GM21526 (cell line): Measurements from ENCODE around the gene UBAC2.

Source experiments
- ATAC-seq: cut with Tn5 transposase; IDR thresholded peaks from one replicate; pipeline ENCODE4 v1.9.1; 2021; ENCODE audit warnings: moderate library complexity; ENCODE audit not compliant: unreplicated experiment, low FRiP score

The UBAC2 gene

GRCh38 chr13:99289674-99290337 lies 89.2 kb downstream of the UBAC2 start:
- no peak for ATAC-seq

DNA sequence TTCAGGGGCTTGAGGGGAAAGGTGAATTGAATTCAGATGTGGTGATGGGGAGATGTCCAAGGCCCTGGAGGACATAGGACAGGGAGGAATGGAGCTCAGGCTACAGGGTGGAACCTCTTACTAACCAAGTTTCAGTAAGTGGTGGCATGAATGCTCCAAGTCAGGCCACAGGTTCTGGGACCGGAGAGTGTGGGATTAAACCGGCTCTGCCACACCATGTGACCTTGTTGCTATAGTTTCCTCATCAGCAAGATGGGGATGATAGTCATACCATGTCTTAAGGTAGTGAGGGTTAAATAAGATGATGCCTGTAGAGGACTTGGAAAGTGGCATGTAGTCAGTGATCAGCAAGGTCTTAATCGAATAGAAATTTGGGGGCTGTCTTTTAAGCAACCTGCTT lies 90.2 kb downstream of the UBAC2 start:
- no peak for ATAC-seq

GRCh38 chr13:99293178-99293577 lies 92.5 kb downstream of the UBAC2 start:
- no peak for ATAC-seq

- ATAC-seq = no peak
Measured at GRCh38 chr13:99294198-99294597, 93.5 kb downstream of the UBAC2 start.

DNA sequence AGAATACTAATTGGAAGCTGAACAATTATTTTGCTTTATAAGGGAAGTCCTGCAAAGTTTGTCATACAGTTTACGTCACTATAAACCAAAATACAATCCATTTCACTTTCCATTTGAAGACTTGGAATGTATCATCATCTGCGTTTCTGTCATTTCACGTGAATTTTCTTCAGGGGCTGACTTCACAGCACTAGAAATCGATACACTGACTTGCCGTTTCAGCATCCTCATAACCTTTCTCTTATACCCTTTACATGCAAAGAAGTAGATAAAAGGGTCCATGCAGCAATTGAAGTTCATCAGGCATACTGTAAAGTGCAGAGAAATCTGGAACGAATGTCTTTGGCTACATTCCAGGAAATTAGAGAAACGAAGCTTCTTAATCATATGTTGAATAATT lies 94.3 kb downstream of the UBAC2 start:
- ATAC-seq = no peak

- ATAC-seq = no peak
Measured at GRCh38 chr13:99295488-99296252, 95.0 kb downstream of the UBAC2 start.

GRCh38 chr13:99296398-99296797 lies 95.7 kb downstream of the UBAC2 start:
- peak; percentile 37 for ATAC-seq

- no peak for ATAC-seq
Measured at GRCh38 chr13:99297331-99297730, 96.7 kb downstream of the UBAC2 start.

DNA sequence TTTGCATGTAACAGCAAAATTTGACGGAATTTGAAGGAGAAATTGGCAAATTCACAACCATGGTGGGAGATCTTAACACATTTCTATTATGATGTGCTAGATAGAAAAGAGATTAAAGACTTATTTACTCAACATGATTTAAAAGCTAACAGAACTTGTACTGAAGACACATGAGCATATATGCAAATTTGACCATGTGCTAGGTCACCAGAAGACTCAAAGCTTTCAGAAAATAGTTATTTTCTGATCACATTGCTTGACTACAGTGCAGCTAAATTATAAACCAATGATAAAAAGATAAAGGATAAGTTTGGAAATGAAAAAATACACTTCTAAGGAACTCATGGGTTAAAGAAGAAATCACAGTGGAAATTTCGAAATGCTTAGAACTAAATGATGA lies 97.4 kb downstream of the UBAC2 start:
- ATAC-seq = no peak

- no peak for ATAC-seq
Measured at GRCh38 chr13:99299256-99299919, 98.7 kb downstream of the UBAC2 start.

GRCh38 chr13:99299920-99300341 lies 99.3 kb downstream of the UBAC2 start:
- no peak for ATAC-seq

- ATAC-seq = no peak
Measured at GRCh38 chr13:99301056-99301838, 100.6 kb downstream of the UBAC2 start.

GRCh38 chr13:99301913-99302636 lies 101.4 kb downstream of the UBAC2 start:
- no peak for ATAC-seq

- no peak for ATAC-seq
Measured at GRCh38 chr13:99302637-99303505, 102.2 kb downstream of the UBAC2 start.

DNA sequence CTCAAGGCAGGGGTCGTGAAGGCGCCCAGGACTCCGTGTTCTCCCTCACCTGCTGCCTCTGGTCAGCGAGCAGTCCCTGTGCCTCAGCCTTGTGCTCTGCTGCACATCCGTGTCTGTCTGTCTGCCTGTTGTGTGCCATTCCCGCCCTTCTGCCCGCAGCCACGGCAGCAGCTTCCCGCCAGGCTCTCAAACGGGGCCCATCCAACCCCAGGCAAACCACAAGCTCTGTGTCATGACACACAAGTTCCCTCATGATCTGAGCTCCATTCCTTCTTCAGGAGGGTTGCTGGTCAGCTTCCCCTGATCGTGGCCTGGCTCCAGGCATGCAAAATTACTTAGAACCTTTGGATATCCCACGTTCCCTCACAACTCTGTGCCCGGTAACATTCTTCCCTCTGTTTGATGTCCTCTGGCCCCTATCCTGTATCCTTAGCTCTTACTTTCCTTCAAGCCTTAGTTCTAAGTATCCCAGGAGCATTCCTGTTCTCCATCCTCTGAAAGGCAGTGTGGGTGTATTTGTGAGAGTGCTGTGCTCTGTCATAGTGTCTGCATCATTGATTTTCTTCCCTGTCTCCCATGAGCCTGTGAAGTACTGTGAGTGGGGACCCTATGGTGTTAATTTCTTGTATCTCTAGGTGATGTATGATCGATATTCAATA lies 103.3 kb downstream of the UBAC2 start:
- ATAC-seq = no peak

GRCh38 chr13:99304541-99304940 lies 103.9 kb downstream of the UBAC2 start:
- ATAC-seq = no peak

DNA sequence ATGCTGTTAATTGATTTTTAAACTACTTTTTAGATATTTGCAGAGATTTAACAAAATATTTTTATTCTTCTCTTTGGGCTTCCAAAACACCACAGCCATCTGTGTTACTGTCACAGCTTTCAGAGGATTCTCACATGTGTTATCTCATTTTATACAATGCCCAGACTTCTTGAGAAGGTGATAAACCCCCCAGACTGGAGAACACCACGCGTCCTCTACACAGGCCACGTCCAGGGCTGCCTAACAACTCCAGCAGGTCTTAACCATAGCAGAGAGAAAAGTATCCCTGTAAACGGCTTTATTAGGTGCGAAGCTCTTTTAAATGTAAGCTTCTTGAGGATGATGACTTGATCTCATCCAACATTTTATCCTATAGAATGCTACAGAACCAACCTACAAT lies 104.5 kb downstream of the UBAC2 start:
- no peak for ATAC-seq

DNA sequence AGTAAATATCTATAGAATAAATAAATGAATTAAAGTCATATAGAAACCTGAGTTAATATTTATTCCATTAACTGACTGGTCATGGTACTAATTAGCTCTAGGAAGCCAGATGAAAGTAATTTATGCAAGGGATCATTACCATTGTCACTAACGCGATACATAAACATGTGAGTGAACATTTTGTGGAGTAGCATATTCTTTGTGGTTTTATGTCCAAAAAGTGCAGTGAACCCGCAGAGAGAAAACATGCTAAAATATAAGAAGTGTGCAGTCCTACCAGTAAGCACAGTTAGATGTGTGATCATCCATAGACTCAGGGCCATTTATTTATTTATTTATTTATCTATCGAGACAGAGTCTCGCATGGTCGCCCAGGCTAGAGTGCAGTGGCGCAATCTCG lies 104.9 kb downstream of the UBAC2 start:
- ATAC-seq = no peak

- peak; percentile 68 for ATAC-seq
Measured at GRCh38 chr13:99307247-99307646, 106.6 kb downstream of the UBAC2 start, which contains the start of gene GPR183. Gene GPR183 (minus strand): TSS chr13:99307399. CDS start chr13:99296145, 11,254 bp downstream.
